GM12892 (cell line): ENCODE data around the gene USB1.

Experiments
- POLR2A ChIP-seq: IDR thresholded peaks from 2 replicates; pipeline ENCODE4 v1.6.1; 2011; ENCODE audit warnings: low read depth, low read length, control low read depth
- TAF1 ChIP-seq: IDR thresholded peaks from 2 replicates; pipeline ENCODE4 v1.6.1; 2011; ENCODE audit warnings: low read depth, mild to moderate bottlenecking, control low read depth, low read length, borderline replicate concordance

DNA sequence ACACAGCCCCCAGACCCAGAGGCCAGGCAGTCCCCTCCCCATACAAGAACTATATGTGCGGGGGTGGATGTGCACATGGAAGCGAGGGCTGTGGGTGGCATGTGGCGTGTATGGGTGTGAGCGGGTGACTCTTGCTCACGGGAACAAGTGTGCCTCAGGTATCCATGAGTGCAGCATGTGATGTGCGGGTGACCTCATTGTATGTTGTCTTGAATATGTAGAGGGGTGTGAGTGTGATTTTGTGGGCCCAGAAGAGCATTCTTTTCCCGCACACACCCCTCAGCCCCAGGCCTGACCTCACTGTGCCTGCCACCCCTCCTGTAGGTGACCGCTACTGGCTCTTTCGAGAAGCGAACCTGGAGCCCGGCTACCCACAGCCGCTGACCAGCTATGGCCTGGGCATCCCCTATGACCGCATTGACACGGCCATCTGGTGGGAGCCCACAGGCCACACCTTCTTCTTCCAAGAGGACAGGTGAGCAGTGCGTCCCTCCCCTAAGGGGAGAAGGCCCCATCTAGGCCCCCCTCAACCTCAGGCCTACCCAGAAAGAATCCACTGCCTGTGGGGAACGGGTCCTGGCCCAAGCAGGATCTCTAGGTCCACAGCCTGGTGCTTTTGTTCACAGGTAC lies 41.8 kb downstream of the USB1 start:
- TF ChIP-seq POLR2A (no peak), TAF1 (no peak)
